K562 (cell line): Measurements from ENCODE around the gene TMEM19. TPM values are rescaled to one million over a fixed set of nuclear protein-coding genes. Genes with fewer than 3 reads are reported as not detected.
A peak's percentile ranks its signal among the peaks of the same experiment; 100 is the strongest.

Source experiments
- ARNT ChIP-seq, 2 experiments: fragments of 450-650 bp; IDR thresholded peaks; 2 replicates each; pipeline ENCODE4 v1.6.1; 2016; ENCODE audit warnings: mild to moderate bottlenecking in 1 of 2
- ATF2 ChIP-seq: sonication (generic); formaldehyde crosslinking; IDR thresholded peaks from 2 replicates; pipeline ENCODE4 v1.8.1; 2022; ENCODE audit warnings: missing genetic modification reagents
- CREB1 ChIP-seq, 2 experiments: sonication (generic) in 1 of 2; formaldehyde crosslinking in 1 of 2; IDR thresholded peaks; 2 replicates each; pipeline versions ENCODE4 v1.6.1 to v1.8.0; 2012 to 2022; ENCODE audit warnings: inconsistent platforms in 1 of 2, mild to moderate bottlenecking in 1 of 2, missing genetic modification reagents in 1 of 2, moderate library complexity in 1 of 2
- CREB3 ChIP-seq: fragments of 450-650 bp; conservative IDR thresholded peaks from 2 replicates; pipeline ENCODE4 v1.6.1; 2016; ENCODE audit warnings: missing genetic modification characterization, low read depth, mild to moderate bottlenecking, missing compliant biosample characterization, moderate library complexity
- FOXP4 ChIP-seq: sonication (generic); formaldehyde crosslinking; IDR thresholded peaks from 2 replicates; pipeline ENCODE4 v1.8.0; 2022; ENCODE audit warnings: mild to moderate bottlenecking, missing genetic modification reagents, borderline replicate concordance
- HDAC1 ChIP-seq, 2 experiments: fragments of 450-650 bp; IDR thresholded peaks; 2 replicates each; pipeline ENCODE4 v1.6.1; 2016 to 2017; ENCODE audit warnings: inconsistent platforms in 1 of 2, mild to moderate bottlenecking in 1 of 2, moderate library complexity in 1 of 2
- MAX ChIP-seq: sonication (generic); formaldehyde crosslinking; IDR thresholded peaks from 2 replicates; pipeline ENCODE4 v1.9.0; 2022; ENCODE audit warnings: mild to moderate bottlenecking, missing genetic modification reagents
- NELFE ChIP-seq: IDR thresholded peaks from 2 replicates; pipeline ENCODE4 v1.6.1; 2011; ENCODE audit warnings: mild to moderate bottlenecking; ENCODE audit not compliant: insufficient read depth, insufficient read length
- NFIC ChIP-seq: fragments of 450-650 bp; IDR thresholded peaks from 2 replicates; pipeline ENCODE4 v1.6.1; 2017; ENCODE audit warnings: mild to moderate bottlenecking, inconsistent platforms
- NR0B1 ChIP-seq: fragments of 450-650 bp; IDR thresholded peaks from one replicate; pipeline ENCODE4 v1.6.1; 2018; ENCODE audit warnings: mild to moderate bottlenecking, moderate library complexity; ENCODE audit not compliant: partially characterized antibody
- PHF21A ChIP-seq: fragments of 450-650 bp; IDR thresholded peaks from 2 replicates; pipeline ENCODE4 v1.6.1; 2017; ENCODE audit warnings: low read depth, borderline replicate concordance
- SMARCE1 ChIP-seq: fragments of 450-650 bp; IDR thresholded peaks from 2 replicates; pipeline ENCODE4 v1.7.1; 2016; ENCODE audit warnings: mild to moderate bottlenecking
- TFAM ChIP-seq: fragments of 250-450 bp; sonication (Bioruptor Pico); conservative IDR thresholded peaks from 2 replicates; pipeline ENCODE4 v1.5.0; 2021; ENCODE audit warnings: mild to moderate bottlenecking, moderate library complexity
- ZBTB34 ChIP-seq: fragments of 250-450 bp; sonication (Bioruptor Pico); IDR thresholded peaks from 2 replicates; pipeline ENCODE4 v1.8.0; 2021; ENCODE audit warnings: mild to moderate bottlenecking, moderate library complexity
- polyA plus RNA-seq, 8 experiments: library from polyadenylated mRNA; depleted of rRNA in 4 of 8; stranded (reverse) in 5 of 8; unstranded in 3 of 8; fragments of >200 nt; fragmentation: Nextera tagmentation in 2 of 8; fragmentation: Illumina TruSeq in 1 of 8; extraction: Ambion mirVana in 2 of 8; extraction: Trizol in 1 of 8; gene quantifications; 2 replicates each; pipeline versions ENCODE4 v1.2.1 to v1.2.3, GENCODE V29; 2011 to 2014; ENCODE audit warnings: inconsistent platforms in 1 of 8, missing spikeins in 1 of 8
- total RNA-seq, 7 experiments: library from RNA; depleted of rRNA in 6 of 7; stranded (reverse); fragments of >200 nt in 6 of 7; fragmentation: Illumina TruSeq in 2 of 7; extraction: Trizol in 2 of 7; gene quantifications; 2 replicates each; pipeline versions ENCODE4 v1.2.1 to v1.2.3, GENCODE V29; 2011 to 2021; ENCODE audit warnings: low replicate concordance in 1 of 7

Gene TMEM19
- total and polyA plus RNA-seq, 9 of the 15 experiments (the other 6 are each of a cell fraction or from before 2014, with no cell fraction given): 8.2 to 24.2 (median 17.2) TPM

- TF ChIP-seq TFAM (no peak), CREB1 (IDR thresholded peaks at IDR 0.05) (peak; percentile 94), CREB1 (CRISPR knock-in tag; IDR thresholded peaks at IDR 0.05) (peak; percentile 96), NR0B1 (no peak), SMARCE1 (peak; percentile 9; the same call in 1 of the 2 replicates), PHF21A (peak; percentile 39; the same call in 1 of the 2 replicates), NFIC (peak; percentile 86), ZBTB34 (CRISPR knock-in tag) (no peak), FOXP4 (CRISPR knock-in tag) (0 out of 2 replicates have a peak, but pooled peaks have one; percentile 53), MAX (CRISPR knock-in tag) (peak; percentile 28; the same call in 1 of the 2 replicates), HDAC1 (IDR thresholded peaks at IDR 0.05) (peak in 1 of 2 experiments; percentile 44; a peak in 2 of 4 replicates), ATF2 (CRISPR knock-in tag) (no peak), CREB3 (peak; percentile 70; the same call in 1 of the 2 replicates), ARNT (IDR thresholded peaks at IDR 0.05) (peak in 1 of 2 experiments; percentile 39; a peak in 1 of 4 replicates), NELFE (no peak)
These were observed 22.1 kb upstream of the TMEM19 start, which contains the start of the genes THAP2 and ZFC3H1 (continued) for GRCh38 chr12:71663561-71664410.
